Astrocyte (in vitro differentiated cells and primary cell): ENCODE results near the gene P4HA2.

Source experiments
- CTCF ChIP-seq: IDR thresholded peaks from 2 replicates; pipeline ENCODE4 v1.5.1; 2011; ENCODE audit warnings: low read depth, mild to moderate bottlenecking, inconsistent platforms, low read length, moderate library complexity; ENCODE audit not compliant: insufficient read depth
- EZH2 ChIP-seq: IDR thresholded peaks from 2 replicates; pipeline ENCODE4 v1.6.1; 2012; ENCODE audit warnings: mild to moderate bottlenecking, low read length, inconsistent platforms; ENCODE audit not compliant: insufficient read depth

- no peak for TF ChIP-seq CTCF
- TF ChIP-seq EZH2 = no peak
These were observed 4.8 kb upstream of the P4HA2 start for GRCh38 chr5:132232465-132232864.
